A549 (cell line): Measurements from ENCODE around the gene IDH2.

Source experiments
- CTCF ChIP-seq: fragments of >200 bp; sonication (Bioruptor Twin); formaldehyde crosslinking; IDR thresholded peaks from 3 replicates; pipeline ENCODE4 v1.5.1; 2016
- JUNB ChIP-seq: fragments of >200 bp; sonication (Bioruptor Twin); formaldehyde crosslinking; IDR thresholded peaks from 2 replicates; pipeline ENCODE4 v1.6.1; 2016

- no peak for TF ChIP-seq CTCF
- TF ChIP-seq JUNB, result no peak
Measured at GRCh38 chr15:90058308-90058707, 44.0 kb downstream of the IDH2 start.
